HG03108 (cell line): ENCODE results near the gene ATP2A3.
A peak's percentile ranks its signal among the peaks of the same experiment; 100 is the strongest.

ENCODE experiments used
- ATAC-seq: cut with Tn5 transposase; IDR thresholded peaks from one replicate; pipeline ENCODE4 v1.9.1; 2021; ENCODE audit warnings: moderate library complexity; ENCODE audit not compliant: unreplicated experiment

The ATP2A3 gene

DNA sequence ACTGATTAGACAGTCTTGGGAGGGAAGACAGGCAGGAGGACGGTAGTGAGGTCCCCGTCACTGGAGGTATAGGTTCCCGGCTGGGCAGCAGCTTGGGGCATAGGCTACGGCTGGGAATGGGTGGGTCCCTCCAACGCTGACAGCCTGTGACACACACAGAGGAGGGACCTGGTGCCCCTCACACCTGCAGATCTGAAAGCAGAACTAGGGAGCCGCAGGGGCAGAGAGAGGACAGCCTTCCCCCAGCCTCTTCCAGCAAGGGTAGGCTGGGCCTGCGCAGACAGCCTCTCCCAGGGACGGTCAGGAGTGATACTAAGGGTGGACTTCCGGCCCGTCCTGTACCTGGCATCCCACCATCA lies 49.9 kb downstream of the ATP2A3 start:
- ATAC-seq = peak; percentile 42

DNA sequence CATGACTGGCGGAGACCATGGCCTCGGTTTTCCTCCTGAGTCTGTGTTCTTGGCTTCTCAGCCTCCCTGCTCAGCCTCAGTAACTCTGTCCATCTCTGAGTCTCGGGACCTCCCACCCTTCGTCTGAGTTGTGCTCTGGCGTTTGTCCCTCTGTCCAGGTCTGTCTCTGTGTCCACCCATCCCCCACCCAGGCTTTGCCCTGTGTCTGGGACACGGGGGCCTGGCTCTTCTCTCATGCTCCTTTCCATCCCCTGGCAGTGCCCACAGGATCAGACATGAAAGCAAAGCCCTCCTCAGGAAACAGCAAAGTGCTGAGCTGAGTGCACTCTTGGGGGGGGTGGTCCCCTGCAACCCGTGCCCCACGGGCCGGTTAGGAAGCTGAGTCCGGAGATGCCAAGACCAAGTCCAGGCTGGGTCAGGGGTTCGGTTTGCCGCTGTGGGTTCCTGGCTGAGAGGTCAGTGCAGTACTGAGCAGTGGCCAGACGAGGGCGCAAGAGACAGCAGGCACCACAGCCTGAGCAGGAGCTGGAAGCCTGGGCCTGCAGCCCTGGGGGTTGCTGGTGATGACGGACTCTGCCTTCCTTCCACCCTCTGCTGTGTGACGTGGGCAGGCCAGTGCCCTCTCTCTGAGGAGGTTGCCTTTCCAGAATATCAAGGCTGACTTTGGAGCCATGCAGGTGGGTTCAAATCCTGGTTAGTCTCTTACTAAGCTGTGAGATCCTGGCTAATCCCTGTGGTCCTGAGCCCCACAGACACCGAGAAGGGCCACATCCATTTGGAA lies 50.5 kb downstream of the ATP2A3 start:
- ATAC-seq = no peak

DNA sequence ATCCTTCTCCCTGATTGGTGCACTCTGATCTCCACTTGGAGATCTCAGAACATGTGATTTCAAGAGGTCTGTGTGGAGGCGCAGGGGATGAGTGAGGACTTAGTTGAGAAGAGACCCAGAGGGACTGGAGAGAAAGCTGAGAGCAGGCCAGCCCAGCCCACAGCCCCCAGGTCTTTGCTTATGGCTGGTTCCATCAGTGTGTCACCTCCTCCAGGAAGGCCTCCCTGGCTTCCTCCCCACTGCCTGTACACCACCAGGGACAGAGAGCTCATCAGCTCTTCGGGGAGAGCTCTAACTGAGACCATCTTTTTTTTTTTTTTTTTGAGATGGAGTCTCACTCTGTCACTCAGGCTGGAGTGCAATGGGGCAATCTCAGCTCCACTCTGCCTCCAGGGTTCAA lies 51.4 kb downstream of the ATP2A3 start:
- ATAC-seq = no peak

DNA sequence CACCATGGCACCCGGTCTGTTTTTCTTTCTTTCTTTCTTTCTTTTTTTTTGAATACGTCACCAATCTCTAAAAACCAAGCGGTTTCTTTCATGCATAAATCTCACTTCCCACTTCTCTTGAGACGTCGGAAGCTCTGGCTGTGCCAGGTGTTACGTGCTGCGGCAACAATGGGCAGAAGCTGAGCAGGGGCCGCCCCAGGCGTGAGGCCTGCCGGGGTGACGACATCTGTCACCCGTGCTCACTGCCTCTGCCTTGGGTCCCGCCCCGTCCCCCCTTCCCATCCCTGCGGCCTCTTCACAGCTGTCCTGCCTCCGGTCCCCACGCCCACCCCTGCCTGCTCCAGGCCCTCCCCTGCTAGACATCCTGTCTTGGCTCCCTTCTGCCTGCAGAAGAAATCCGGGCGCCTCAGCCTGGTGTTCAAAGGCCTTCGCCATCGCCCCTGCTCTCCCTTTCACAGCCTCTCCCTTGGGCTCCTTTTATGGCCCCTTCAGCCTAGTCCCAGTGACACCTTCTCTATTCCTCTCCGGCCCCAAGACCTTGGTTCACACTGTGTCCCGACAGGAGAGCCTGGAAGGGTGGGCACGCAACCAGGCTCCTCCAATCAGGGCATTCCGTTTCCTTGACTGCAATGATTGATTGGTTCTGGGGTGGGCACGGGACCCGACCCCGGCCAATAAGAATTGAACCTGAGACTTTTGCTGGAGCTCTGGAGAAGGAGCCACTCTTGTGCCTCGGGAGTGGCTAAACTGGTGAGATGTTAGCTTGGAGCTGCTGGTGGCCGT lies 52.8 kb downstream of the ATP2A3 start:
- peak; percentile 78 for ATAC-seq

DNA sequence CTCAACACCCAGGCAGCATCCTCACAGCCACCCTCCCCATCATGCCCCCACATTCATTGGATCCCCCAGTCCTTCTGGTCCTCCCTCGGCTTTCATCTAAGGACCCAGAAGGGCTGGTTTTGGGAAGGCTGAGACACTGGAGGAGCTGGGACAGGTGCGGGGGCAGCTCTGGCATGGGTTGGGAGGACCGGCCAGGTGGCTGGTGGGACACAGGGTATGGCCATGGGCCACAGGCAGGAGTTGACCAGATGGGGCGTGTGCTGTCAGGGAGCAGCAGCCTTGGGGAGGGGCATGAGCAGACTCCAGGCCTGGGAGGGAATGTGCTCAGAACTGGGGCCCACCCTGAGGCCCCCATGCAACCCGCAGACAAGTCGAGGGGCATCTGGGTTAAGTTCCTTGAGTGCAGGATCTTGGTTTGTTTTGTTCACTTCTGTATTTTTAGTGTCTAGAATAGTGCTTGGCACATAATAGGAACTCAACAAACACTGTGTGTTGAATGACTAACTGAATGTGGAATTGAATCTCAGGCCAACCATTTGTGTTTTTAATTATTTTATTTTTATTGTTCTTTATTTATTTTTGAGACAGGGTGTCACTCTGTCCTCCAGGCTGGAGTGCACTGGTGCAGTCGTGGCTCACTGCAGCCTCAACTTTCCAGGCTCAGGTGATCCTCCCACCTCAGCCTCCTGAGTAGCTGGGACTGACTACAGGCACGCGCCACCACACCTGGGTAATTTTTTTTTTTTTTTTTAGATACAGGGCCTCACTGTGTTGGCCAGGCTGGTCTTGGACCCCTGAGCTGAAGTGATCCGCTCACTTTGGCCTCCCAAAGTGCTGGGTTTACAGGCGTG lies 53.6 kb downstream of the ATP2A3 start:
- ATAC-seq = no peak

DNA sequence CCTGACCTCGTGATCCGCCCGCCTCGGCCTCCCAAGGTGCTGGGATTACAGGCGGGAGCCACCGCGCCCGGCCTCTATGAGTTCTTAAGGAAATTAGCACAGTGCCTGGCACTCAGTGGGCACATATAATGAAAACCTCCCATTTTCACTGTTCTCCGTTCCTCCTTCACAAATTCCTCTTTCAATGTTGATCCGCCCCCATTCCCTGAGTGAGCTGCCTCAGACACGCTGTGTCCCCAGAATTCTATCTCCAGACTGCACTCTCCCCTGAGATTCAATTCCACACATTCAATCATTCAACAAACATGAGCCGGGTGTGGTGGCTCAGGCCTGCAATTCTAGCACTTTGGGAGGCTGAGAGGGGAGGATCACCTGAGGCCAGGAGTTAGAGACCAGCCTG lies 55.0 kb downstream of the ATP2A3 start:
- no peak for ATAC-seq

DNA sequence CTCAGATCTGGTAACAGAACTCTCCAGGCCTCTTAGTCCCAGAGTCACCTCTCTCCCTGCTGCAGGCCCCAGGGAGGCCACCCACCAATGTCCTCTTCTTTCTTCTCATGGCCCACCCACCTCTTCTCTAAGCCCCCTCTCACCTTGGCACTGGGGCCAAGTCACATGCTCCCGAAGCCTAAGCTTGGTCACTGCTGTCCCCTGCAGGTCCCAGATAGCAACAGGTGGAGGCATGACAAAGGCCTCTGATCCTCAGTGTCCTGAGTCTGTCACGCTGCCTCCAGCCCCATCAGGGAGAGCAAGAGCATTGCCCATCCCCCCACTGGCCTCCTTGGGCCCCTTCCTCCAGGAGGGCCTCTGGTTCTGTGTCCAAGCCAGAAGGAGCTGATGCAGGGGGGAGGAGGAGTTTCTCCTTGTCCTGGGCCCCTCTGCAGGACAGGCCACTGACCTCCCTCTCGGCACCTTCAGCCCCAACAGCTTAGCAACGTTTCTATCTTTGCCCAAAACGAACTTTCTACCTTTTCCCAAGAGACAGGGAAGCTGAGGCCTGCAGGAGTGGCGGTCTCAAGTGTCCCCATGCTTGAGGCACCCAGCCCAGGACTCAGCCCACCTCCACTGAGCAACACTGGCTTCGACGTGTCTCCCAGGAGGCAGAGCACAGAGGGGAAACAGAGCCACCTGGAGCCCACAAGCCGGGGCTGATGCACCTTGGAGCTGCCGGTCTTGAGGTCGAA lies 56.6 kb downstream of the ATP2A3 start:
- no peak for ATAC-seq

DNA sequence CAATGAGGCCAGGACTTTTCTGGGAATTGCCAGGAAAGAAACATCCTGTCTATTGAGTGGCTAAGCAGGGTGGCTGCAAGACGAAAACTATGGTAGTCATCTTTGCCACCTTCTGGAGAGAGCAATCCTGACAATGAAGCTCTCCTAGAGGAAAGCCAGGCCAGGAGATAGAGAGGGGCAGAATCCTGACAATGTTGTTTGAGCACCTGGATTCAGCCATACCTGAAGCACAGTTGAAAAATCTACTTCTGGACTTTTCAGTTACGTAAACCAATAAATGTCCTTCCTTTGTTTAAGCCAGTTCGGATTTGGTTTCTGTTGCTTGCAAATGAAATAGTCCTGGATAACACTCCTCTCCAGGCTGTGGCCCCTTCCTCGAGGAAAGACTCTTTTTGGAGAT lies 57.4 kb downstream of the ATP2A3 start:
- ATAC-seq = no peak

DNA sequence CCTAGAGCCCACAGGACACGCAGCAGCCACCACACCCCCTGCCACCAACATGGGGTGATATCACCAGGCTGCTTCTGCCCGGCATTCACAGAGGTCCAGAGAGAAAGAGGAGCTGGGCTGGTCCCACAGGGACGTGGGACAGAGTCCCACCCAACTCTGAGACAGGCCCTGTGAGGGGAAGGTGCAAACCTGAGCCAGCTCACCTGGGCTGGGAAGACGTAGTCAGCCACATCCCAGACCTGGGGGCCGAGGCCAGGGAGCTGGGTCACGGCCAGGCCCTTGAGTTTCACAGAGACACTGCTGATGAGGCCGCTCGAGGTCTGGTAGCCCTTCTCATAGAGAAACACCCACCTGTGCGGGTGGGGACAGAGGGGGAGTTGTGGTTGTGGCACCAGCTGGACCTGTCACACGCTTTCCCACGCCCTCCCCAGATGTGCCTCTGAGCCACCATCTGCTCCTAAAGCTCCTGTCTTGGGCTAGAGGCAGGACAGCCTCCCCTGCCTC lies 59.2 kb downstream of the ATP2A3 start:
- ATAC-seq = no peak

DNA sequence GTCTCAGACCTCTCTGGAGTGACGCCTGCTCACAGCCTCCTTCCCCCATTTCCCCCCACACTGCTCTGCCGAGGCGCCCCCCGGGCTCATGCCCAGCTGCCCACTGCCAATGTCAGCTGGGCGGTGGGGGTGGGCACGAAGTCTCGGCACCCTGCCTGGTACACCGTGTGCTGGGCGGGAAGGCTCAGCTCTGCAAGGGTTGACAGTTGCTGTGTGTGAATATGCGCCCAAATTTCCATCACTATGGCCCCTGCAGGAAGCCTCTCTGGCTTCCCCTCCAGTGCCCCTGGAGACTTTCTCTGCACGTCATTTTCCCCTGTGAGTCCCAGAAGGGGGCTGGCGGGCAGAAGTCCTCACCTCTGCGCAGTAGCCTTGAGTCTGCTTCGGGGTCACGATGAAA lies 59.7 kb downstream of the ATP2A3 start:
- ATAC-seq = no peak

DNA sequence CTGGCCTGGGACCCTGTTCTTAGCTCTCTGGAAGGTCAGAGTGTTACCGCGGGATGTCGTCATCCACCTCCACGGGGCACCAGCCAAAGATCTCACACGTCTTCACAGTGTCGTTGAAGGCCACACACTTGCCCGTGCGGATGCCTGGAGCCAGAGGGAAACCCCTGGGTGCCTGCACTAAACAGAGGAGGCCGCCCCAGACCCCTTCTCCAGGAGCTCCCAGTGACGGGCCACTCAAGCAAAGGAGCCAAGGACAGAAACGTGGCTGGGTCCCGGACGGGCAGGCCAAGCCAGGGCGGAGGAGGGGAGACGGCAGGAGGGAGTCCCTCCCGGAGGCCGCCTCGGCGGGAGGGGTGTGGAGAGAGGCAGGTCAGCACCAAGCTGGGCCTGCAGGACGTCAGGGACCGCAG lies 60.4 kb downstream of the ATP2A3 start:
- no peak for ATAC-seq

DNA sequence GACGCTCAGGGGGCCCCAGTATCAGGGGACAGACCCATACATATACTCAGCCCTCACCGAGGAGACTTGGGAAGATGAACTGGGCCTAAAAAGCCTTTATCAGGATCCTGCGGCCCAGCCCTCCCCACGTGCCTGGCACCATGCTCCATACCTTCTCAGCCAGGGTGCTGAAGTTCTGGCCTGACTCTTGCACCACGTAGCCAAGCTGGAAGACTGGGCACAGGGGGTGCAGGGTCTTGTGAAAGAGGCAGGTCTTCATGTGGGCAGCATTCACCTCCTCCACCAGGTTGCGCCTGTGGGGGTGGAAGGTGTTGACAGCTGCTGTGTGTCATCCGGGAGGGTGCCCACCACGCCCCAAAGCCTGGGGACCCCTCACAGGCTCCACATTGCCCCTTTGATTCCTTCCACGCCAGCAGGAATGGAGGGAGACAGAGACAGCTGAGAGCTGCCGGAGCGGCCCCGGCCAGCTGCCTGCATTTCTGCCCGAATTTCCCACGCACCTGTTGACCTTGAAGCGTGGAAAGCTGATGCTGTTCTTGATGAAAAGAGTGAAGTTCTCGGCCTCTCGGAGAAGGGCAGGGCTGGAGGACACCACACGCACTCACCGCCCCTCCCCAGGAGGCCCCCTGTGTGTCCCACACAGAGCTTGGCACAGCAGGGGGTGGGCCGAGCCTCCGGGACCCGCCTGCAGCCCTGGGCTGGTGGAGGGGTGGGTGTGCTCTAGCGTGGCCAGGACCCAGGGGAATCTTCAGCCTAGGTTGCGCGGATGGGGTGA lies 61.0 kb downstream of the ATP2A3 start:
- ATAC-seq = no peak

DNA sequence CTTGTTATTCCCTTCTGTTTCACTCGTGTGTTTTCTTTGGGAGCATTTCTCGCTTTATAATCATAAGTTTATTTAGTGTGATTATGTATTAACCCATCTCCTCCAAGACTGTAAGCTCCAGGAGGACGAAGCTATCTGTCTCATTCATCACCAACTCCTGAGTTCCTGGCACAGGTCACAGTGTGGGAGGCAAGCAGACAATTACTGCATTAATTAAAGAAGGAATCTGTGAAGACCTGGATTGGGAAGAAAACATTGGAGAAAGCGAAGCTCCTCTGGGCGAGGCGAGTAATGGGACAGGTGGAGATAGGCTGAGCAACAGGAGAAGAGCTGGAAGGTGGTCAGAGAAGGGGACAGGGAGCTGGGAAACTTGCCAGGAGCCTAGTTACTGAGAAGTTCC lies 63.6 kb downstream of the ATP2A3 start:
- no peak for ATAC-seq

DNA sequence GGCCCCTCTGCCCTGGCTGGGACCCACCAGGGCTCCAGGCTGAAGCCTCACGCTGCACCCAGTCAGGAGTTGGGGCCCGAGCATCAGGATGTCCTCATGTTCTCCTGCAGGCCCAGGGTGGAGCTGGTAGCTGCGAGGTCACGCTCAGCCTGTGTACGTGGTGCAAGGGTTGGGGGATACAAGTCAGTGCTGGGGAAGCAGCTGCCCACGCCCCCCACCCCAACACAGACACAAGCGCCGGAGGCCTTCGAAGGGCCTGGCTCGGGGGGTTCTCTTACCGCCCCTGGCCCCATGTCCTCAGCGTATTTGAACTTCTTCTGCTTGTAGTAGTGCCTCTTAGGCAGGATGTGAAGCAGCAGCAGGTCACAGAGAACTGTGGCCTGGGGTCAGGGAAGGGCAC lies 66.5 kb downstream of the ATP2A3 start:
- ATAC-seq = no peak

DNA sequence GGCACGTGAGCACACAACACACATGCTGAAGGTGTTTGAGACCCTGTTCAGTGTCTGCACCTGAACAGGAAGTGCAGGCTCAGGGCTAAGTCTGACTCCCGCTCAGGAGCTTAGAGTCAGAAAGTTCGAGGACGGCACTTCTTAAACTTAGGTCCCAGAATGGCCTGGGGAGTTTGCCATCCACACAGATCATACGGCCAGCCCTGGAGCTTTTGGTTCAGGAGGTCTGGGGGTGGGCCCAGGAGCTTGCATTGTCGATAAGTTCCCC lies 67.3 kb downstream of the ATP2A3 start:
- no peak for ATAC-seq

DNA sequence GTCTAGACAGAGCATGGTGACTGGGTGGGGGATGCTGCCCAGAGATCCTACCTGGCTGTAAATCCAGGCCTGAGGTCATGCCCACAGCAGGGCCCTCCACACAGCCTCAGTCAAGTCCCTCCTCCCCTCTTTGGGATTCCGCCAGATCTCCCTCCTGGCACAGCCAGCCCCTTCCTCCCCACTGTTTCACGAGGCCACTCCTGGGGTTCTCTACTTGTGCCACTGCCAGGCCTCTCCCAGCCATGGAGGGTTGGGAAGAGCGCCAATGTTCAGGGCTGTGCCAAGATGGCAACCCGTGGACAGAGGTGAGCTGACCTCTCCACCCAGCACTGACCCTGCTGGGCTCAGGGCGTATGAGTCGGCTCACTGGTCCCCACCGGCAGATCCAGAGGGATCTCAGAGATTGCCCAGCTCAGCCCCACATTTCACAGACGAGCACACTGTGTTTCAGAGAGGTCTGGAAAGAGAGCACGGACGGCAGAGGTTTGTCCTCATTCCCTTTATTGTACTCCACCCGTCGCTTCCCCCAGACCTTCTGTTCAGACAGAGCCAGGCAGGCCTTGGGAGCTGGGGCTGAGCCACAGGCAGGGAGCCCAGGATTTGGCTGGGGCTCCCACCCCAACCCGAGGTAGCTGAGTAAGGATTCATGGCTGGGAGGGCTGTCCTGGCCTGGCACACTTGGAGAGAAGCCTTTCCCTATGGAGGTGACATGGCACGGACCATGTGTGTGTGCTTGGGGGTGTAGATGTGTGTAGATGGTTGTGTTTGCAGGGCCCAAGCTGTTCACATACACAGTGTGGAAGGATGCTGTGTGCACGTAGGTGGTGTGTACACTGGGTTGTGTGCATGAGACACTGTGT lies 67.9 kb downstream of the ATP2A3 start:
- ATAC-seq = no peak

DNA sequence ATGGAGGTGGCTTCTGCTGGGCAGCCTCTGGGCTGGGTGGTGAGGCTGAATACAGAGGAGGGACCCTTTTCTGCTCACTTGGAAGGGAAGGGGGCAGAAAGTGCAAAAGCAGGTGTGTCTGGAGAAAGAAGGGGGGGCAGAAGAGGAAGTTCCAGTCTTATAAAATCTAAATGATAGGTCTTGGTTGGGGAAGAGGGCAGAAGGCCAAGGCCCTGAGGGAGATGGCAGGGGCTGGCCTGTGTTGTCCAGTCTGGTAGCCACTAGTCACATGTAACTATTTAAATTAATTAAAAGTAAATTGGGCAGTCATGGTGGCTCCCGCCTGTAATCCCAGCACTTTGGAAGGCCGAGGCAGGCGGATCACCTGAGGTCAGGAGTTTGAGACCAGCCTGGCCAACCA lies 68.9 kb downstream of the ATP2A3 start:
- no peak for ATAC-seq

DNA sequence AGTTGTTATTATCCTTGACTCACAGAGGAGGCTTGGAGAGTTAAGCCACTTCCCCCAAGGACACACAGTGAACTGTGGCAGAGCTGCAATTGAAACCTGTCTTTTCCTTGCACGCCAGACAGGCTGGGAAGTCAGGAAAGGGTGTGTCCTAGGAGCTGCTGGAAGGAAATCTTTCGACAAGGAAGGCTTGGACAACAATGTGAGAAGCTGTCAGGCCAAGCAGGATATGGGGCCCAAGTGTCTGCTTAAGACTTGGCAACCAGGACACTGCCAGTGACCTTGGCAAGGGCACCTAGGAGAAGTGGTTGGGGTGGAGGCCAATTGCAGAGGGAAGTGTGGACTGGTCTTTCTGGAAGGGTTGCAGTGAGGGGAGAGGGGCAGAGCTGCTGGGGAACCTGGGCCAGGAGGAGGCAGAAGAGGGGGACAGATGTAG lies 69.3 kb downstream of the ATP2A3 start:
- no peak for ATAC-seq

DNA sequence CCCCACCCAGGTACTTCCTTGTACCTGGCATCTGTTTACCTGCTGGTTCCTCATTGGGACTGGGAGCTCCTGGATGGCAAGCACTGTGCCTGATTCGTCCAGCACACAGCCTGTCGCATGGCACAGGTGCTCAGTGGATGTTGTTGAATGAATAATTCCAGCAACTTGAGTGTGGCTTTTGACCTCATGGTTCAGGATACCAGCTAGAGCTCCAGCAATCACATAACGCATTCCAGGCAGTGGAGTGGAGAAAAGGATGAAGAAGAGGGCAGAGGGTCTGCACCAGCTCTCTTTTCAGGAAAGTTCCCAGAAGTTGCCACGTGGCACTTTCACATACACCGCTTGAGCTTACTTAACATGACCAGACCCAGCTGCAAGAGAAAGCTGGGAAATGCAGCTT lies 70.0 kb downstream of the ATP2A3 start:
- no peak for ATAC-seq
